SKM-1 treated with dmso at 0.1 percent for 144 hours (cell line): ENCODE results near the gene ZNF284.

Experiments
- DNase-seq: peaks from one replicate; lab custom pipeline; 2025; ENCODE audit not compliant: unreplicated experiment; lab: John Stamatoyannopoulos, UW

The ZNF284 gene

DNA sequence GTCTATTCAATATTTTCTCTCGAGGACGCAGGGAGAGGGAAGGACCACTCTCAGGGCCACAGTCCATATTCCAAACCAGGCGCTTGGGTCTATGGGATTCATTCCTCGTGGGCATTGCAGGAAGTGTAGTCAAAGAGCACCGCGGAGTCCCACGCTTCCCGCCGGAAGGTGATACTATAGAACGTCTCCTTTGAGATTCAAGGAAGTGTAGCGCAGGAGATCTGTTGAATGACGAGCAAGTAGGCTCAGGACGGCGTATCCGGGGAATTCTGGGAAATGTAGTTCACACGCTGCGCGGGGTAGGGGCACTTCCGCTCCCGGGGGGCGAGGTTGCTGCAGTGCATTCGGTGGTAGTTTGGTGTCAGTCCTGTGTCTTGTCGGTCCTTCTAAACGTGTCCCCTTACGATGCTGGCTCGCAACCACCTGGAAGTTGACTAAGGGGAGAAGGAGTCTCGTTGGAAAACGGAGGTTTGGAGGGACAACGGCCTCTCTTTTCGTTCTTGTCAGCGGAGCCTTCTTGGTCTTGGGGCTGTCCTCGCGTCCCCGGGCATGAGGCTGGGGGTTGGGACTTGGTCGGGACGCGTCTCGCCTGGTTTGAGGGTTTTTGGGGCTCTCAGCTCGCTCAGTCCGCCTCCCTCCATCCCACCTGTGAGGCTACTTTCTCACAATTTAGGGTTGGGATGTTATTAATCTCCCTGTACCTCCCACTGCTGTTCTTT lies at the start of gene ZNF284:
Gene ZNF284 (plus strand): TSS at position 336 of the 719 bp plus-strand sequence. CDS start 4,231 bp downstream, outside the sequence.
- peak; percentile 32 for DNase-seq

DNA sequence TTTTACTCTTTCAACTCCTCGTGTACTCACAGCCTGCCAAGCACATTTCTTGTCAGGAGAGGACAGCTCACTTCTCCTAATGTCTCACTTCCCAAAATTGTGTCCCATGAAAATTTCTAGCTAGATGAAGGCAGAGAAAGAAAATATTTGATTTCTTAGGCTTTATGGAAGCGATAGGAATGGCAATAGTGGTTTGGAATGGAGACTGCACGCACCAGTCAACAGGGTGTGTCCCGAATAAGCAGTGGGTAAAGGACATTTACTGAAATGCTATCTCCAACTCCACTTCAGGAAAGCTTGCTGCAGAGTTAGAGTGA lies 47.1 kb upstream of the ZNF284 start:
- DNase-seq = no peak

DNA sequence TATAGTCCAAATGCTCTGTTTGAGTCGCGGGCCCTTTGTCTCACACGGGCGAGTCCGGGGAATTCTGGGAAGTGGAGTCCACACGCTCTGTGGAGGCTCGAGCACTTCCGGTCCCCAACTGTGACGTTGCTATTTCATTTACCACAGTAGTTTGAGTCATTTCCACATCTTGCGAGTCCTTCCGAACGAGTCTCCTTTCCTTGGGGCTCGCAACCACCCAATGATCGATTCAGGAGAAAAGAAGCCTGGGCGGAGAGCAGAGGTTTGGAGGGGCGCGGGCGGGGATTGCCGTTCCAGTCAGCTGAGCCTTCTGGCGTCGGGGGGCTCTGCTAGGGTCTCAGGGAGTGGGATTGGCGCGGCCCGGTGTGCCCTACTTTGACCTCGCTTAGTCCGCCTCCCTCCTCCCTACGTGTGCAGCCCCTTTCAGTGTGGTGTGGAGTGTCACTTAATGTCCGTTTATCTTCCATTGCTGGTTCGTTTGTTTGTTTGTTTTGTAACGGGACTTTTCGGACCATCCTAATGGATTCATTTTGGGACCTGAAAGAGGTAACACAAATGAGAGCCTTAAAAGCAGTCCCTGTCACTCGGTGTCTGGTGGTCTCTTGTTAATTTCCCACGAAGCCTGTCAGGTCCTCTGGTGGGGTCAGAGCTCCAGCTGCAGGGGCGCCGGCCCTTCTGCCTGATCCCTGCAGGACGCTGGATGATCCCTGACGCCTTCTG lies 46.6 kb upstream of the ZNF284 start, which contains the start of gene ZNF222:
Gene ZNF222 (plus strand): TSS at position 163 of the 720 bp plus-strand sequence. CDS start 58 bp downstream, at position 221.
- DNase-seq = peak; percentile 32

GRCh38 chr19:44026622-44027021 lies 45.3 kb upstream of the ZNF284 start:
- no peak for DNase-seq

DNA sequence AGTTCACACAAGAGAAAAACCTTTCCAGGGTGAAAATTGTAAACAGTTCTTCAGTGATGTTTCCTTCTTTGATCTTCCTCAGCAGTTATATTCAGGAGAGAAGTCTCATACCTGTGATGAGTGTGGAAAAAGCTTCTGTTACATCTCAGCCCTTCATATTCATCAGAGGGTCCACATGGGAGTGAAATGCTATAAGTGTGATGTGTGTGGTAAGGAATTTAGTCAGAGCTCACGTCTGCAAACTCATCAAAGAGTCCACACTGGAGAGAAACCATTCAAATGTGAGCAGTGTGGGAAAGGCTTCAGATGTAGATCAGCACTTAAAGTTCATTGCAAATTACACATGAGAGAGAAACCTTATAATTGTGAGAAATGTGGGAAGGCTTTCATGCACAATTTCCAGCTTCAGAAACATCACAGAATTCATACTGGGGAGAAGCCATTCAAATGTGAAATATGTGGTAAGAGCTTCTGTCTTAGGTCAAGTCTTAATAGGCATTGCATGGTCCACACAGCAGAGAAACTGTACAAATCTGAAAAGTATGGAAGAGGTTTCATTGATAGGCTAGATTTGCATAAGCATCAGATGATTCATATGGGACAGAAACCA lies 39.9 kb upstream of the ZNF284 start:
- DNase-seq = no peak

GRCh38 chr19:44042147-44042546 lies 29.8 kb upstream of the ZNF284 start:
- DNase-seq = no peak

GRCh38 chr19:44050740-44051649 lies 21.0 kb upstream of the ZNF284 start:
- DNase-seq = no peak

DNA sequence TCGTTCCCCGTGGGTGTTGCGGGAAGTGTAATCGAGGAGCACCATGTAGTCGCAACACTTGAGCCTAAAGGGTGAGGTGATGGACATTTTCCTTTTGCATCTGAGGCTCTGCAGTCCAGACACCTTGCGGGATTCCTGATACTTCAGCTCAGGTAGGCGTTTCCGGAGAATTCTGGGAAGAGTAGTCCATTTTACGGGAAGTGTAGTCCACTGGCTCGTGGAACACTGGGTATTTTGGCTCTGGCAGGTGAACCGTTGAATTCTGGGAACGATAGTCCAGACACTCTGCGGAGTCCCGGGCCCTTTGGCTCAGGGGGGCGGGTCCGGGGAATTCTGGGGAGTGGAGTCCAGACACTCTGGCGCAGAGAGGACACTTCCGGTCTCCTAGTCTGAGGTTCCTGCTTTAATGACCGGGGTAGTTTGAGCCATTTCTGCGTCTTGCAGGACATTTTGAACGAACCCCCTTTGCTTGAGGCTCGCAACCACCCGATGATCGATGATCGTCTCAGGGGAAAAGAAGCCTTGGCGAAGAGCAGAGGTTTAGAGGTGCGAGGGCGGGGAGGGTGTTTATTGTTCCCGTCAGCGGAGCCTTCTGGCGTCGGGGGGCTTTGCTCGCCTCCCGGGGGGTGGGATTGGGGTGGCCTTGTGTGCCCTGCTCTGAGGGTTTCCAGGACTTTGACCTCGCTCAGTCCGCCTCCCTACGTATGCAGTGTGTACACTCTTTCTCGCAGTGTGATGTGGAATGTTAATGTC lies 20.1 kb upstream of the ZNF284 start, which contains the start of gene ZNF223:
Gene ZNF223 (plus strand): TSS at position 387 of the 753 bp plus-strand sequence. CDS start 3,141 bp downstream, outside the sequence.
- peak; percentile 27 for DNase-seq

- no peak for DNase-seq
These were observed 16.1 kb upstream of the ZNF284 start for GRCh38 chr19:44055870-44056269.

GRCh38 chr19:44059229-44059628 lies 12.7 kb upstream of the ZNF284 start:
- no peak for DNase-seq

DNA sequence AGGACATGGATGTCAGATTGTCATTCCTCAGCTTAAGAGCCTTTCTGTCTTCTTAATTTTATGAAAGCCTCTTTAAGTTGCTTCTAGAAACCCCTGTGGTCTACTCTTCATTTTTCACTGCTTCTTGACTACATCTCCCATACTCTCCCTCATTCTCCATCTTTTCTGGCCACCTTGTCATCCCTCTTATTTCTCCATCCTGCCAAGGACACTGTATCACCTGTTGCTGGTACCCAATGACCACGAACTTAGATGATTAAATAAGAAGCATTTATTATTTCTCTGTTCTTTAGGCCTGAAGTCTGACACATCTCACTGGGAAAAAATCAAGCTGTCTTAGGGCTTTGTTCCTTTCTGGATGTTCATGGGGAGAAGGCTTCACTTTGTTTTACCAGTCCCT lies 10.9 kb upstream of the ZNF284 start:
- no peak for DNase-seq

DNA sequence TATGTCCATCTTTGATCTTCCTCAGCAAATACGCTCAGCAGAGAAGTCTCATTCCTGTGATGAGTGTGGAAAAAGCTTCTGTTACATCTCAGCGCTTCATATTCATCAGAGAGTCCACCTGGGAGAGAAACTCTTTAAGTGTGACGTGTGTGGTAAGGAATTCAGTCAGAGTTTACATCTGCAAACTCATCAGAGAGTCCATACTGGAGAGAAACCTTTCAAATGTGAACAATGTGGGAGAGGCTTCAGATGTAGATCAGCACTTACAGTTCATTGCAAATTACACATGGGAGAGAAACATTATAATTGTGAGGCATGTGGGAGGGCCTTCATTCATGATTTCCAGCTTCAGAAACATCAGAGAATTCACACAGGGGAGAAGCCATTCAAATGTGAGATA lies 5.7 kb upstream of the ZNF284 start:
- DNase-seq = no peak

DNA sequence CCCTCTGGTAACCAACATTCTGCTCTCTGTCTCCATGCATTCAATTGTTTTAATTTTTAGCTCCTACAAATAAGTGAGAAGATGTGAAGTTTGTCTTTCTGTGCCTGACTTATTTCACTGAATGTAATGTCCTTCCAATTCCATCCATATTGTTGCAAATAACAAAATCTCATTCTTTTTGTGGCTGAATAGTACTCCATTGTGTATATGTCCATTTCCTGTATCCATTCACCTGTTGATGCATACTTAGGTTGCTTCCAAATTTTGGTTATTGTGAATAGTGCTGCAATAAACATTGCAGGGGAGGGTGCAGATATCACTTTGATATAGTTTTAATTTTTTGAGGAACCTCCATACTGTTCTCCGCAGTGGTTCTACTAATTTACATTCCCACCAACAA lies 2.5 kb upstream of the ZNF284 start:
- DNase-seq = no peak

GRCh38 chr19:44072543-44073401 lies 813 bp downstream of the ZNF284 start:
- DNase-seq = no peak

DNA sequence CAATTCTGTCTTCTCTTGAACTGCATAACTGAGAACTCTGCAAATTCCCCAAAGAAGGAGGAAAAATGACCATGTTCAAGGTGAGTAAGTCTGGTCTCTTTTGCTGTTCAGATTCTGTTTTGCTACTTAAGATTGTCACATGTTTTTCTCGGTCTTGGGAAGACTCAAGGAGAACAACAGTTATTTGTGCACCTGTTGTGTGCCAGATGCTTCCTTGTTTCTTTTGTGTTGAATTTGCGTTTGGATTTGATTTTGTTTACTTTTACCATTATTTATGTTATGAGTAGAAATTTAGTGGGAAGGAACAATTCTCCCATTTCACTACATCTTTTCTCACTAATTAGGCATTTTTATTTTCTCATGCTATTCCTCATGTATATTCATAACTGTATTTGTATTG lies 4.4 kb downstream of the ZNF284 start:
- no peak for DNase-seq

GRCh38 chr19:44092108-44092507 lies 20.1 kb downstream of the ZNF284 start:
- no peak for DNase-seq

GRCh38 chr19:44093931-44094765 lies 22.2 kb downstream of the ZNF284 start, which contains the start of gene ZNF224:
Gene ZNF224 (plus strand): TSS chr19:44094361. CDS start chr19:44097874, 3,513 bp downstream.
- DNase-seq = peak; percentile 62

DNA sequence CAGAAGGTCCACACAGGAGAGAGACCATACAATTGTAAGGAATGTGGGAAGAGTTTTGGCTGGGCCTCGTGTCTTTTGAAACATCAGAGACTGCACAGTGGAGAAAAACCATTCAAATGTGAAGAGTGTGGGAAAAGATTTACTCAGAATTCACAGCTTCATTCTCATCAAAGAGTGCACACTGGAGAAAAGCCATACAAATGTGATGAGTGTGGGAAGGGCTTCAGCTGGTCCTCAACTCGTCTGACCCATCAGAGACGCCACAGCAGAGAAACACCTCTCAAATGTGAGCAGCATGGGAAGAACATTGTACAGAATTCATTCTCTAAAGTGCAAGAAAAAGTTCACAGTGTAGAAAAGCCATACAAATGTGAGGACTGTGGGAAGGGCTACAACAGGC lies 35.8 kb downstream of the ZNF284 start:
- DNase-seq = no peak
